Measurements from ENCODE around the gene ATP10A.

GRCh38 chr15:25718597-25718996 is 144.5 kb downstream of the ATP10A start:
- no peak for TF ChIP-seq CTCF (IDR thresholded peaks at IDR 0.05)
- TF ChIP-seq POLR2A (IDR thresholded peaks at IDR 0.05) = no peak
- no peak for TF ChIP-seq EP300 (IDR thresholded peaks at IDR 0.05; ENCODE audit: low read depth)
